NCI-H460 (cell line): ENCODE results near the gene UBAC2. TPM values are rescaled to one million over a fixed set of nuclear protein-coding genes. Genes with fewer than 3 reads are reported as not detected.
"Not testable (repeated sequence)": the region's sequence is repeated elsewhere in the genome, so short reads cannot be mapped to it uniquely, and the experiment has no call there.

ENCODE experiments used
- DNase-seq: peaks from one replicate; pipeline ENCODE4 v3.0.0-alpha.2; 2016; ENCODE audit warnings: low read depth; ENCODE audit errors: extremely low read depth
- total RNA-seq: library from RNA; depleted of rRNA; stranded (reverse); fragments of >200 nt; shearing (Covaris generic); gene quantifications from 2 replicates; pipeline ENCODE4 v1.2.3, GENCODE V29; 2014

The UBAC2 gene
- total RNA-seq, 1 experiment from 2014 or later: 41.9 TPM

DNA sequence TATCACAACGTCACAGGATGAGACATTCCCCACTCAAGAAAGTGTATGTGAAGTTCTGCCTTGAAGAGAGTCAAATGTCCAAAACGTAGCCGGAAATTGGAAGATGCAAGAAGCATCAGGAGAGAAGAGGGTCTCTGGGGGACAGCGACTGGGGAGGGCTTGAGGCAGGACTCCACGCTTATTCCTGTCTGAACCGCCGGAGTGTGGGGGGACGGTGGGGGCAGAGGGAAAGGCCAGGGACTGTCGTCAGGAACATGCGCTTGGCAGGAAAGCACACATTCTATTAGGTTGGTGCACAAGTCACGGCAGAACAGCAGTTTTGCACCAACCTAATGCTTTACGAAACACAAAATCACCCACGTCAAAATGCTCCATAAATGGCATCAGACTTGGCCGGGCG, 205.3 kb downstream of the UBAC2 start:
- DNase-seq: no peak

DNA sequence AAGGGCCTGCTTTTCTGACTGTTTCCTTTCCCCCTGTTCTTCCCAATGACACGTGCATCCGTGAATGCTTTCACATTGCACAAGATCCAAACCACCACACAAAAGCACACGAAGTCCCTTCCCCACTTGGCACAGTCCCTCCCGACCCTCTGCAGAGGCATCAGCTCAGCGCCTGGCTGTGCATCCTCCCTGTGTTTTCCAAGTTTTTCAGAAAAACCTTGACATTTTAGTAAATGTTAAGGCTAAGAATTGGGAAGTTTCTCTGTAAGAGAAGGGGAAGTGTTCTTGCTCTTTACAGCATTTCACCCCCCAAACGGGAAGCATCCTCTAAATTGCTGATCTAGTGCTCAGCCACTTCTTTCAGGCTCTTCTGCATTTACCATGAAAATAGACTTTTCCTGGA, 206.1 kb downstream of the UBAC2 start:
- DNase-seq: no peak

DNA sequence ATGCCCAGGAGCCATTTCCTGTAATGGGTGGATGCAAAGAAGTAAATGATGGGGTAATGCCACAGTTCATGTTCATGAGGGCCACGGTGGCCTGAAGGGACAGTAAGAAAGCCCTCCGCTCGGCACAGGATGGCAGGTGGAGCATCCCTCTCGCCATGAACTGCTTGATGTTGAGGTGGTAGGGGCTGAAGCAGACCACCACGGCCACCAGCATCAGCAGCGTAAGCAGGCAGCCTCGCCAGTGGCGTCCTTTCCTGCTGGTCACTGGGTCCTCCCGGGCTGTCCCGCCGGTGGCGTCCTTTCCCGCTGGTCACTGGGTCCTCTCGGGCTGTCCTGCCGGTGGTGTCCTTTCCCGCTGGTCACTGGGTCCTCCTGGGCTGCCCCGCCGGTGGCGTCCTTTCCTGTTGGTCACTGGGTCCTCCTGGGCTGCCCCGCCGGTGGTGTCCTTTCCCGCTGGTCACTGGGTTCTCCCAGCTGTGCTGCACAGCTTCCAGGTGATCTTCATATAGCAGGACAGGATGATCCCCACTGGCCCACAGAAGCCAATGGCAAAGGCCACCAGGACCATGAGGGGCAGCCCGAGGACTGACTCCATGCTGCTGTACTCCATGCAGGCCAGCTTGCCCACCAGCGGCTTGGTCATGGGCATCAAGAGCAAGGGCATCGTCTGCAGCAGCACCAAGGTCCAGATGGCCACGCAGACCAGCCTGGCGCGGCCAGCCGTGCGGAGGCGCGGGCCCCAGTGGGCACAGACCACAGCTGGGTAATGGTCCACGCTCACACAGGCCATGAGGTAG, 207.4 kb downstream of the UBAC2 start:
- DNase-seq: no peak

DNA sequence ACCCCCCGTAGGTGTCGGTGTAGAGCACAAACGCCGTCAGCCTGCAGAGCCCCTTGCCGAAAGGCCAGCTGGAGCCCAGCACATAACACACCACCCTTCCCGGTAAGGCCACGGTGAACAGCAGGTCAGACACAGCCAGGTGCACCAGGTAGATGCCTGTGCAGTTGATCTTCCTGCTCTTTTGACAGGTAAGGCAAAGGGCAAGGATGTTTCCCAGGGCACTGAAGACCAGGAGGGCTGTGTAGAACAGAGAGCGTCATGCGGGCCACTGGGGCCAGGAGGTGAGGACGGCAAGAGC, 208.0 kb downstream of the UBAC2 start:
- no peak for DNase-seq

DNA sequence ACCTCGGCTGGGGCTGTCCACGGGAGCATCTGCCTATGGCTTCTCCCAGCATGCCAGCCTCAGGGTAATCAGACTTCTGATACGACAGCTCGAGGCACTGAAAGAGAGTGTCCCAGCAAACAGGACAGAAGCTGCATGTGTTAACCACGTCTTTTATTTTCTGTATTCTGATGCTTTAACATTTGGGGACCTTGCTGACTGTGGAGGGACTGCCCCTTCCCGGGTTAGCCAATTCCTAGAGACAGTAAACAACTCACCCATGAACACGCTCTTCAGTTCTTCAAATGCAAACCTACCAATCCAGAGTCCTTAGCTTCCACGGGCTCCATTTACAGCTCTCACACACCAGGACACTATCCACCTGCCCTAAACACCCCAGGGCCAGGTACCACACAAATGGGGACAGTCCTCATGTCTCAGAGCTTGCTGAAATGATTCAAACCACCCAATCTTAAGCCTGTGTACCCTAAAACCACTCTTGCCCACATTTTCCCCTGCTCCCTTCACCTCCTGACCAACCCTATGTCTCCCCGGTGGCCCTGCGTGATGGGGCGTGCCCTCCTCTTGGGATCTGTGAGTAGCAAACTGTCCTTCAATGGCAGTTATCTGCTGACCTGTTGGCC, 208.9 kb downstream of the UBAC2 start:
- not testable (repeated sequence) for DNase-seq

DNA sequence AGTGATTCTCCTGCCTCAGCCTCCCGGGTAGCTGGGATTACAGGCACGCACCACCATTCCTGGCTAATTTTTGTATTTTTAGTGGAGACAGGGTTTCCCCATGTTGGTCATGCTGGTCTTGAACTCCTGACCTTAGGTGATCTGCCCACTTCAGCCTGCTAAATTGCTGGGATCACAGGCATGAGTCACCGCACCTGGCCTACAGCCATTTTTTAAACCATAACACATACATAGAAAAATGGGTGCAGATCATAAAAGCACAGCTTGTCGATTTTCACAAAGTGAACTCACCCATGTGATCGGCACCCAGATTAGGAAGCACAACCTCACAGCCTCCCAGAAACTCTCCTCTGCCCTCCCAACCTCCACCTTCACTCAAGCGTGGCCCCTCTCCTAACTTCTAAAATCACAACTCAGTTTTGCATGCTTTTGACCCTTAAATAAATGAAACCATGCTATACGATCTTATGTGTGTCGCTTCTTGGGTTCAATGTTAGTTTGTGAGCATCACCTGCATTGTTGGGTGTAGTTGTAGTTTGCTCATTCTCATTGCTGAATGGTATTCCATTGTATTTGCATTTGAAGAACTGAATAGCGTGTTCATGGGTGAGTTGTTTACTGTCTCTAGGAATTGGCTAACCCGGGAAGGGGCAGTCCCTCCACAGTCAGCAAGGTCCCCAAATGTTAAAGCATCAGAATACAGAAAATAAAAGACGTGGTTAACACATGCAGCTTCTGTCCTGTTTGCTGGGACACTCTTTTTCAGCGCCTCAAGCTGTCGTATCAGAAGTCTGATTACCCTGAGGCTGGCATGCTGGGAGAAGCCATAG, 210.2 kb downstream of the UBAC2 start:
- not testable (repeated sequence) for DNase-seq

DNA sequence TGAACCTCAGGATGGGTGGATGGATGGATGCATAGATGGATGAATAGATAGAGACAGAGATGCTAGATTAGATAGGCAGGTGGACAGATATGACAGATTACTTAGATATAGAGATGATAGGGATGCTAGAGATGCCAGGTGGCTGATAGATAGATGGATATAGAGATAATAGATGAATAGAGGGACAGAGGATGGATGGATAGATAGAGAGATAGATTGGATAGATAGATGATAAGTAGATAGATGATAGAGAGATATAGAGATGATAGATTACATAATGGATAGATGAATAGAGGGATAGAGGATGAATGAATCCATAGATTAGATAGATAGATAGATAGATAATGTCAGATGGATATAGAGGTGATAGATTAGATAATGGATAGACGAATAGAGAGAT, 212.2 kb downstream of the UBAC2 start:
- no peak for DNase-seq

DNA sequence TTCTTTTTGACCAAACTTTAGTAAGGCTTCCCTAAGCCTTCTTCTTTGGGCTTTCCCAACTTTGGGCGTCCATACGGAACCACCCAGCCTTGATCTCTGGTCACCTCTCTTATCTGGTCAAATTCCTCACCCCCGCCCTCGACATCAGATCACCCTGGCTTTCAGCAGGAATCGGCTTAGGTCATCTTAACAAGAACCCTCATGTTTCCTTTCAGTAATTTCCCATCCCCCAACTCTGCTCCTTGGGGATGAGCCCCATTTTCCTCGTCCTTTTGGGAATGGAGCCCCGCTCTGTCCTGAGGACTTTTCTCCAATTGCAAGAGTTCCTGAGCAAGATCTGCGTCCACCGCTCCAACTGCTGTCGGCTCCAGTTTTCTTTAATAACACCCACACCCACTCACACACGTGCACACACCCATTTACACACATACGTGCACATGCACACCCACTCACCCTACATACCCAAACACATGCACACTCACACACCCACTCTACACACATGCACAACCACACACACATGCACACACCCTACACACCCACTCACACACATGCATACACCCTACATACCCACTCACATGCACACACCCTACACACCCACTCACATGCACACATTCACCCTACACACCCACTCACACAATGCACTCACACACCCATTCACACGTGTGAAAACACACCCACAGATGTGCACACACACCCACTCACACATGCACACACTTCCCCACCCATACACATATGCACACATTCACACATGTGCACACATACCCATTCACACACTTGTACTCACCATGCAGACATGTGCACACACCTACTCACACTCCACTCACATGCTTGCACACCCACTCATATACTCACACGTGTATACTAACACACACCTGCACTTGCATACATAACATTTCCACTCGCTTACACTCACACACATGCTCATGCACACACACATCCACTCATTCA, 213.7 kb downstream of the UBAC2 start:
- no peak for DNase-seq

DNA sequence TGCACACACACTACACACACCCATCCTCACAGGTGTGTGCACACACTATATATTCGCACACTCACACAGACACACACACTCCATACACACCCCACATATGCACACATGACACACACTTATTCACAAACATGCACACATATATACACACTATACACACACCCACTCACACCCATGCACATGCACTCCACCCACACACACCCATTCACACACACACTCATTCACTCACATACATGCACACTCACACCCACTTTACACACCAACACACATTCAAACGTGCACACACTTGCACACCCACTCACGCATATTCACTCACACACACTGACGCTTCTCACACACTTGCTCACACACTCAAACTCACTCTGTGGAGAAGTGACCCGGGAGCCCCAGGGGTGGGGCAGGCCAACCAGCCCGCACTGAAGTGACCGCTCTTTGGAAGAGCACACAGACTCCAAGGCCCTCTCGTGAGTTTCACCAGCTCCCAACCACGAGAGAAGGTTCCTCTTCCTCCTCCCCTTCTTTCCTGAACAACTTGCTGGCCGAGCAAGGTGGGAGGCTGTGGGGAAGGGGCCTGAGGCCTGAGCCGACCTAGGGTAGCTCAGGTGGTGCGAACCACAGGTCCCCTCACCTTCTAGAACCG, 214.5 kb downstream of the UBAC2 start:
- no peak for DNase-seq

DNA sequence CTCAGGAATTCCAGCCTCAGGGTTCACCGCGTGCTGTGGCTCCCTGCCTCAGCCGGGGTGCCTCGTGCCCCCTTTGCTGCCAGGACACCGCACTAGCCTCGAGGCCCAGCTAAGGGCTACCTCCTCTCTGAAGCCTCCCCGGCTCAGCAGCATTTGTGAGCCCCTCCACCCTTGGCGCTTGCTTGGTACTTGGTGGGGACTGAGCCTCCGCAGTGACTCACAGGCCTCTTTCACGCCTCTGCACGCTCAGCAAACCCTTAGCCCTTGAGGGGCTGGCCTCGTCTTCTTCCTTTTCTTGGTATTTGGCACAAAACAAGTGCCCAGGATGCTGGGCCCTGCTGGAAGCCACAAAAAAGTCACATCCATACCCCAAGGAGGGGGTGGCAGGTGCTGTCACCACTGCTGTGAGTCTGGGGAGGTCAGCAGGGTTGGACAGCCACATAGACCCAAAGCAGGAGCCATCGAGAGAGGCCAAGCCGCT, 215.2 kb downstream of the UBAC2 start:
- DNase-seq: no peak

DNA sequence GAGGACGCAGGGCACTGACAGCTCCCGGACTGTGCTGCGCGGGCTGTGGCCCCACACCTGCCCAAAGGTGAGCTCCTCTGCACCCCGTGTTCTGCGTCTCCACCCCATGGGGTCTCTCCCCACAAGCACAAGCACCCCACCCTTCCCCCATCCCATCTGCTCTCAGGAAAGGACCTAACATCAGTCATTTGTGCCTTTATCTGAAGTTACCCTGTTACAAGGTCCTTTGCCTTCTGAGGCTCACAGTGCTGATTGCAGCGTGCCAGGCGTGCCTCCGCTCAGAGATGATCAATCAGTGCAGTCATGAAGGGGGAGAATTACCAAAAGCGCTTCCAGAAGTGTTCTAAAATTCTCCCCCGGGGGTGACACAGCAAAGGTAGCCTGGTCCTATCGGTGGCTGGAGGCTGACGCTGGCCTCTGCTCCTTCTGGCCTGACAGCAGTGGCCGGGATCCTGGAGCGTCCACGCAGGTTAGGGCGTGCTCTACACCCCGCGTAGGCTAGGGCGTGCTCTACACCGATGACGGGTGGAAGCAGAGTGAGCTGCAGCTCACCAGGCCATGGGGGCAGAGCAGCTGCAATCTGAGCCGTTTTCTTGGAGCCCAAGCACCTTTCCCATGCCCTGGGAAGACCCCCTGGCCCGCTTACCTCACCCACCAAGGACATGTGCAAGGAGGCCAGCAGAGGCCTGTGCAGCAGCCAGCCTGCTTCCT, 215.9 kb downstream of the UBAC2 start:
- DNase-seq: no peak

DNA sequence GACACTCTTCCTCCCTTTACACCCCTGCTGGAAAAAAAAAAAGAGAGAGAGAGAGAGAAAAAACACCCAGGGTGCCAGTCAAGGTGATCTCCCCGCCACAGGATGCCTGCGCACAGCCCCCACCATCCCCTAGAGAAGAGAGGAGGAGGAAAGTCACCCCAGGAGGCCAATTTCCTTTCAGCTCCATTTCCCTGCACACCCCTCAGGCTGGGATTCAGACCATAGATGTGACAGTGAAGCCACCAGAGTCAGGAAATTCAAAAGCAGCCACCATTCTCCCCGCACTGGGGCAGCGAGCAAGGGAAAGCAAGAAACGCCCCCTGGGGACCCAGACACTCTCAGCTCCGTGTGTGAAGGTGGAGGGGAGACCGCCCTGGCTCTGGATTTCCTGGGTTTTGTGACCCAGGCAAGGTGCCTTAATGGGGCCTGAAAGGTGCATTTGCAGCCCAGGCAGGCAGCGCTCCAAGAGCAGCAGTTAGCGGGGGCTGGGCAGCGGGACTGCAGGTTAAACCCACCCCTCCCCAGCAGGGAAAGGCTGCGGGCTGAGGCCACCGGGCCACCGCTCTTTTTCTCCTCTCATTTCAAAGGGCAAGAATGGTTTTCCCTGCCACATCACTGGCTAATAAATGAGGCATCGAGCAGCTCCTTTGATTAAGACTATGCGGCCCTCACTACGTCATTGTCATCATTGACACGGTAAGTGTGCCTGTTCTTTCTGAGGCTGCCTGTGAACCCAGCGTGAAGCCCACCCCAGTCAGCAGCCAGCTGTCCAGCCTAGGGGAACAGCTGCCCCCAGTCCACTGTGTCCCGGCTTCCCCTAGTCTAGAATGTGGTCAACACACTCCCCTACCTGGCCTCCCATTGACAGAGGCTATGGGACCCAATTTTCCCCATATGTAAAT, 216.8 kb downstream of the UBAC2 start:
- no peak for DNase-seq

DNA sequence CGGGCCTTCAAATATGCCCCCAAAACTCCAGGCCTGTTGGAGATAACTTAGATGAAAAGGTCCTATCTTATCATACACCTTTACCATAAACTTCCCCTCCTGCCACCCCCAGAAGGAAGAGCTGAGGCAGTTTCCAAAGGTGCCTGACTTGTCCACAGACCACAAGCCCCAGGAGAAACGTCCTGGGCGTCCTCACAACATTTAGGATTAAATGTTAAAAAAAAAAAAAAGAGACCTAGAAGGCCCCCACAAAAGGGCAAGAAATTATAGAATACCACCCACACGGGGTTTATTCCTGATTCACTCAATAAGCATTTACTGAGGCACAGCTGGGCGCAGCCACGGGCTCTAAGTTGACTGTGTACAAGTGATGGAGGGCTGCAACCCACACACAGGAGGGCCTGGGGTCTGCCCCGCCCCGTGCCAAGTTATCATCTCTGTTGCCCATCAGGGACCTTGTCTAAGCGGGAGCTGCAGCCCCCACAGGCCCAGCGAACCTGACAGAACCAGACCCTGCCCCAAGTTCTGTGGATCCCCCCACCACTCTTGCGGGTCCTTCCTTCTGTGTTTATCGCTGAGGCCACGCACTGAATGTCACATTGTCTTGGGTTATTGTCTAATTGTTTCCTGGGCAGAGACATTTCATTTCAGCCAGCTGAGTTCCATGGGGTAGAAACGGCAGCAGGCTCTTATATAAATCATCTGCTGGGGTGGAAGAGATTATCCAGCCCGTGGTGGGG, 217.6 kb downstream of the UBAC2 start:
- no peak for DNase-seq

DNA sequence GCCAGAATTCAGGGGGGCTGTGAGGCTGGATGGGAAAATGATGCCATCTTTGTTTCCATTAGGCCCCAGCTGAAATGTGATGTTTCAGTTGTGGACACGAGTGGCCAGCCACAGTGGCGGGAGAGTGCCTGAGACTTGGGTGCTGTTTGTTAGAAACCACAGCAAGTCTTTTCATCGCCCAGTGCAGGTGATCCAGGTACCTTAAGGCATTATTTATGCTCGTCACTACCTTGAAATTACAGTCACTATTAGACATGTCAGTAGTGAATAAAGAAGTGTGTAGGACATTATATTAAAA, 218.1 kb downstream of the UBAC2 start:
- DNase-seq: no peak

DNA sequence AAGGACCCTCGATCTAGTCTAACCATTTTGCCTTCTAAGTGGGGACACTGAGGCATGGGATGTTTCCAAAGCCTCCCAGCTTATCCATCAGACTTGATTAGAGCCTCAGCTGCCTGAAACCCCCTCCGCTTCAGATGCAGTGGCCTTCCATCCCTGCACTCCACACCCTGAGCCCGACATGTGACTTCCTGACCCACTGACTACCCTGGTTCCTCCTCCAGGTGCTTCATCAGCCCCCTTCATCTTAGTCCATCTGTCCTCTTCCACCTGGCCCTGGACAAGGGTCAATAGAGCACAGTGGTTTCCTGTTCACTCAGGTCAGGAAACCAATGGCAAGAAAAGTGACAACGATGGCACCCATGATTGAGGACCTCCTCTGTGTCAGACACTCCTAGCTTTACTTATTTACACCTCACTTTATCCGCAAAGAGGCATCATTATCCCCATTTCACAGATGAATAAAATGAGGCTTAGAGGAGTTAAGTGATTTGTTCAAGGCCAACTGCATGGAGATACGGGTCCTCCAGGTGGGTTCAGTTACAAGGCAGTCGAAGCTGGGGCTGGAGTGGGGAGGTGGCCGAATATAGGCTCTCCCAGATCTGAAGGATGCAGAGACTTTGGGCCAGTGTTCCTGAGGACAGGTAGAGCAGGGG, 219.1 kb downstream of the UBAC2 start:
- DNase-seq: no peak

DNA sequence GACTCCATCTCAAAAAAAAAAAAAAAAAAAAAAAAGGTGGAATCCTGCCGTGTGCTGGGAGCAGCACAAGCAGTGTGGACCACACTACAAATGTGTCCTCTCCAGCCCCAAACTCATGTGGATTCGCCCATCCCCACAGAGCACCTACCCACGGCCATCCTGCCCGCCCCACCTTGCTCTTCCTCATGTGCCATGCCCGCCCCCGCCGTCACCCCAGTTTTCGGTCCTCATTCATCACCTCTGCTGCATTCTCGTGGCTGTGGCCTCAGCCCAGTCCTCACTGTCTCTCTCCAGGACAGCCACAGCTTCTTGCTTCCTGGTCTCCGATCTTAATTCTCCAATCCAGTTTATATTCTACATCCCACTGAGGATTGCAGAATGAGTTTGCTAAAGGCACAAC, 220.6 kb downstream of the UBAC2 start:
- no peak for DNase-seq
